Osteoblast (primary cell): ENCODE measurements around the gene TRIM56. TPM values are rescaled to one million over a fixed set of nuclear protein-coding genes. Genes with fewer than 3 reads are reported as not detected.
"Not testable (repeated sequence)": the region's sequence is repeated elsewhere in the genome, so short reads cannot be mapped to it uniquely, and the experiment has no call there.

ENCODE experiments used
- DNase-seq: peaks from one replicate; pipeline ENCODE4 v3.0.0; 2011; ENCODE audit warnings: low spot score, mixed read lengths; ENCODE audit not compliant: insufficient read length; ENCODE audit errors: missing footprints
- H2AFZ ChIP-seq: 2 replicates; pipeline ENCODE4 v1.6.0; 2011; ENCODE audit warnings: mild to moderate bottlenecking, low read length
- H3K27ac ChIP-seq: 2 replicates; pipeline ENCODE4 v1.5.1; 2011; ENCODE audit warnings: mild to moderate bottlenecking, low read depth, low read length, moderate library complexity
- H3K27me3 ChIP-seq: 2 replicates; pipeline ENCODE4 v1.6.0; 2012; ENCODE audit warnings: mild to moderate bottlenecking, control low read depth, inconsistent platforms, low read length, moderate library complexity; ENCODE audit not compliant: insufficient read depth
- H3K36me3 ChIP-seq: 2 replicates; pipeline ENCODE4 v1.5.1; 2011; ENCODE audit warnings: mild to moderate bottlenecking, low read length, control low read depth, moderate library complexity; ENCODE audit not compliant: insufficient read depth
- H3K4me1 ChIP-seq: 2 replicates; pipeline ENCODE4 v1.5.1; 2011; ENCODE audit warnings: mild to moderate bottlenecking, low read length, control low read depth, moderate library complexity; ENCODE audit not compliant: insufficient read depth
- H3K4me2 ChIP-seq: 2 replicates; pipeline ENCODE4 v1.6.0; 2011; ENCODE audit warnings: mild to moderate bottlenecking, low read length; ENCODE audit not compliant: insufficient read depth
- H3K4me3 ChIP-seq: fragments of 200-600 bp; sonication (generic); 3 replicates; pipeline ENCODE4 v1.5.1; 2012; ENCODE audit warnings: mild to moderate bottlenecking, low read length, inconsistent platforms; ENCODE audit not compliant: insufficient read depth
- H3K79me2 ChIP-seq: 2 replicates; pipeline ENCODE4 v1.6.0; 2012; ENCODE audit warnings: mild to moderate bottlenecking, low read length, control low read depth, inconsistent platforms; ENCODE audit not compliant: insufficient read depth
- H3K9me3 ChIP-seq: 2 replicates; pipeline ENCODE4 v1.5.1; 2011; ENCODE audit warnings: low read depth, low read length, control low read depth
- H4K20me1 ChIP-seq: 2 replicates; pipeline ENCODE4 v1.6.0; 2012; ENCODE audit warnings: mild to moderate bottlenecking, low read length, control low read depth; ENCODE audit not compliant: insufficient read depth
- CTCF ChIP-seq: IDR thresholded peaks from 2 replicates; pipeline ENCODE4 v1.5.1; 2011; ENCODE audit warnings: mild to moderate bottlenecking, low read depth, low read length, moderate library complexity; ENCODE audit errors: extremely low read depth
- total RNA-seq: library from RNA; depleted of rRNA; stranded (reverse); fragments of >200 nt; gene quantifications from 2 replicates; pipeline ENCODE4 v1.2.3, GENCODE V29; 2012

Gene TRIM56
- total RNA-seq, 1 donor = 13.8 TPM

GRCh38 chr7:101088069-101088425 lies 2.8 kb downstream of the TRIM56 start:
- no peak overlapping the region for H3K27ac ChIP-seq
- H3K9me3 ChIP-seq = no peaks in the 10 kb centered on the region
- H3K4me2 ChIP-seq = no peak overlapping the region
- H4K20me1 ChIP-seq = no peaks in the 10 kb centered on the region
- no peak for TF ChIP-seq CTCF
- DNase-seq = no peak
- H3K79me2 ChIP-seq = peaks cover 53% of the 10 kb centered on the region
- H3K27me3 ChIP-seq = no peaks in the 10 kb centered on the region
- H3K4me3 ChIP-seq = no peak overlapping the region
- H2AFZ ChIP-seq = no peak overlapping the region
- H3K4me1 ChIP-seq = peaks cover 9% of the 10 kb centered on the region
- peaks cover 31% of the 10 kb centered on the region for H3K36me3 ChIP-seq

GRCh38 chr7:101088858-101089529 lies 3.7 kb downstream of the TRIM56 start:
- DNase-seq = peak; percentile 49
- H3K79me2 ChIP-seq = peaks cover 53% of the 10 kb centered on the region

GRCh38 chr7:101089876-101090275 lies 4.6 kb downstream of the TRIM56 start:
- peaks cover 53% of the 10 kb centered on the region for H3K79me2 ChIP-seq
- peaks cover 25% of the 10 kb centered on the region for H3K4me1 ChIP-seq

More at GRCh38 chr7:101088858-101089529, 3.7 kb downstream of the TRIM56 start:
- H3K27ac ChIP-seq = no peak overlapping the region
- H3K36me3 ChIP-seq = peaks cover 31% of the 10 kb centered on the region
- H3K27me3 ChIP-seq = no peaks in the 10 kb centered on the region
- H3K4me2 ChIP-seq = no peak overlapping the region
- H3K9me3 ChIP-seq = no peaks in the 10 kb centered on the region
- H4K20me1 ChIP-seq = no peaks in the 10 kb centered on the region
- H3K4me3 ChIP-seq = no peak overlapping the region
- no peak for TF ChIP-seq CTCF
- peaks cover 18% of the 10 kb centered on the region for H3K4me1 ChIP-seq
- no peak overlapping the region for H2AFZ ChIP-seq

GRCh38 chr7:101092266-101092905 lies 7.1 kb downstream of the TRIM56 start:
- peaks cover 23% of the 10 kb centered on the region for H3K36me3 ChIP-seq
- not testable (repeated sequence) for H3K4me2 ChIP-seq, H3K27me3 ChIP-seq, H3K4me3 ChIP-seq, H2AFZ ChIP-seq, H4K20me1 ChIP-seq, H3K9me3 ChIP-seq, H3K27ac ChIP-seq, DNase-seq
- H3K4me1 ChIP-seq = peaks cover 24% of the 10 kb centered on the region
- H3K79me2 ChIP-seq = peaks cover 46% of the 10 kb centered on the region

More at GRCh38 chr7:101089876-101090275, 4.6 kb downstream of the TRIM56 start:
- peaks cover 31% of the 10 kb centered on the region for H3K36me3 ChIP-seq
- DNase-seq = peak; percentile 62
- H3K4me2 ChIP-seq = no peak overlapping the region
- no peaks in the 10 kb centered on the region for H3K9me3 ChIP-seq
- no peak for TF ChIP-seq CTCF
- H2AFZ ChIP-seq = no peak overlapping the region
- H3K27me3 ChIP-seq = no peaks in the 10 kb centered on the region
- H3K27ac ChIP-seq = no peak overlapping the region
- H4K20me1 ChIP-seq = no peaks in the 10 kb centered on the region
- no peak overlapping the region for H3K4me3 ChIP-seq
